Endothelial cell of umbilical vein (primary cell): Measurements from ENCODE around the gene MAGIX.

Experiments used
- CTCF ChIP-seq, 2 donors: IDR thresholded peaks; 1 replicate in 1 of 2; 2 replicates in 1 of 2; pipeline ENCODE4 v1.5.1; 2011; ENCODE audit warnings: low read length in 2 of 2, mild to moderate bottlenecking in 2 of 2, moderate library complexity in 2 of 2, control low read depth in 1 of 2, inconsistent platforms in 1 of 2, low read depth in 1 of 2; ENCODE audit not compliant: insufficient read depth in 1 of 2; ENCODE audit errors: extremely low read depth in 1 of 2
- JUN ChIP-seq: IDR thresholded peaks from 2 replicates; pipeline ENCODE4 v1.6.1; 2011; ENCODE audit warnings: borderline replicate concordance, low read depth; ENCODE audit not compliant: insufficient read length, insufficient read depth
- MAX ChIP-seq: IDR thresholded peaks from 2 replicates; pipeline ENCODE4 v1.6.1; 2011; ENCODE audit not compliant: insufficient read depth, insufficient read length
- MYC ChIP-seq: IDR thresholded peaks from one replicate; pipeline ENCODE4 v1.6.1; 2011; ENCODE audit warnings: mild to moderate bottlenecking, low read depth, low read length
- POLR2A ChIP-seq: IDR thresholded peaks from 2 replicates; pipeline ENCODE4 v1.6.1; 2012; ENCODE audit warnings: low read depth, mild to moderate bottlenecking, control low read depth, low read length
- POLR2AphosphoS5 ChIP-seq: IDR thresholded peaks from 2 replicates; pipeline ENCODE4 v1.6.1; 2012; ENCODE audit warnings: low read depth, mild to moderate bottlenecking, control low read depth, low read length, moderate library complexity; ENCODE audit not compliant: insufficient read depth

- TF ChIP-seq CTCF (IDR thresholded peaks at IDR 0.05; ENCODE audit: extremely low read depth in 1 of 2, insufficient read depth in 1 of 2, low read depth in 1 of 2, low read length in 2 of 2) (no peak), JUN (no peak), MYC (no peak), POLR2A (no peak), POLR2AphosphoS5 (no peak), MAX (no peak)
Measured at GRCh38 chrX:49202022-49202421, 39.5 kb downstream of the MAGIX start.
